ENCODE measurements around the gene MEN1. TPM values are rescaled to one million over a fixed set of nuclear protein-coding genes. Genes with fewer than 3 reads are reported as not detected.

MEN1 gene
- polyA plus RNA-seq (ENCODE audit: insufficient read length in 3 of 3): 10 to 100 TPM; 34.3 to 43.5 (median 41.9) TPM
- long read RNA-seq, donor 1, partial matches to known transcripts: 0 of 4 reads
- long read RNA-seq, donor 1, other reads (novel, unspliced or antisense): 0 of 4 reads
- long read RNA-seq, donor 2, partial matches to known transcripts: 0 of 3 reads
- long read RNA-seq, donor 2, other reads (novel, unspliced or antisense): 0 of 3 reads
- long read RNA-seq, donor 3, partial matches to known transcripts: 0 of 7 reads
- long read RNA-seq, donor 3, other reads (novel, unspliced or antisense): 0 of 7 reads
- long read RNA-seq, donor 4, partial matches to known transcripts: 0 of 6 reads
- long read RNA-seq, donor 4, other reads (novel, unspliced or antisense): 0 of 6 reads
- long read RNA-seq, donor 5: 0 reads
- long read RNA-seq, donor 6, partial matches to known transcripts: 0 of 8 reads
- long read RNA-seq, donor 6, other reads (novel, unspliced or antisense): 0 of 8 reads
- long read RNA-seq, donor 7, partial matches to known transcripts: 0 of 2 reads
- long read RNA-seq, donor 7, other reads (novel, unspliced or antisense): 0 of 2 reads
- long read RNA-seq, donor 8, transcript MEN1-207 (9 exons, 3,150 nt): major isoform, 5 of 7 reads
- long read RNA-seq, donor 8, partial matches to known transcripts: 0 of 7 reads
- long read RNA-seq, donor 8, other reads (novel, unspliced or antisense): 0 of 7 reads
- long read RNA-seq, donor 9, partial matches to known transcripts: 0 of 5 reads
- long read RNA-seq, donor 9, other reads (novel, unspliced or antisense): 0 of 5 reads
- long read RNA-seq, donor 10, partial matches to known transcripts: 0 of 3 reads
- long read RNA-seq, donor 10, other reads (novel, unspliced or antisense): 0 of 3 reads
- long read RNA-seq, donor 11, partial matches to known transcripts: 0 of 4 reads
- long read RNA-seq, donor 11, other reads (novel, unspliced or antisense): 0 of 4 reads
- long read RNA-seq, donor 12: 0 reads
- long read RNA-seq, donor 13: 0 reads
- long read RNA-seq, donor 14, partial matches to known transcripts: 0 of 3 reads
- long read RNA-seq, donor 14, other reads (novel, unspliced or antisense): 0 of 3 reads
- long read RNA-seq, donor 15, partial matches to known transcripts: 0 of 4 reads
- long read RNA-seq, donor 15, other reads (novel, unspliced or antisense): 0 of 4 reads
- long read RNA-seq, donor 16, transcript MEN1-202 (10 exons, 3,148 nt): minor isoform, 5 of 36 reads
- long read RNA-seq, donor 16, transcript MEN1-207 (9 exons, 3,150 nt): major isoform, 14 of 36 reads
- long read RNA-seq, donor 16, partial matches to known transcripts: 0 of 36 reads
- long read RNA-seq, donor 16, other reads (novel, unspliced or antisense): 15 of 36 reads

GRCh38 chr11:64810271-64810890 lies at the start of gene MEN1:
Gene MEN1 (minus strand): TSS chr11:64810551. CDS start chr11:64810109, 442 bp downstream.
- DNase-seq (ENCODE audit: extremely low read depth in 1 of 11, low read depth in 9 of 11, low spot score in 4 of 11): peak; percentile 83 to 96 (median 93)

- DNase-seq (ENCODE audit: extremely low read depth in 1 of 11, low read depth in 9 of 11, low spot score in 4 of 11): no peak
Observed at GRCh38 chr11:64859542-64860414, 49.4 kb upstream of the MEN1 start.

GRCh38 chr11:64858467-64859263 lies 48.3 kb upstream of the MEN1 start:
- DNase-seq (ENCODE audit: extremely low read depth in 1 of 11, low read depth in 9 of 11, low spot score in 4 of 11): no peak

- DNase-seq (ENCODE audit: extremely low read depth in 1 of 11, low read depth in 9 of 11, low spot score in 4 of 11): no peak
Observed at GRCh38 chr11:64857485-64857884, 47.1 kb upstream of the MEN1 start.

- no peak for DNase-seq (ENCODE audit: extremely low read depth in 1 of 11, low read depth in 9 of 11, low spot score in 4 of 11)
Observed at GRCh38 chr11:64856382-64857227, 46.3 kb upstream of the MEN1 start.

GRCh38 chr11:64855596-64856304 lies 45.4 kb upstream of the MEN1 start:
- no peak for DNase-seq (ENCODE audit: extremely low read depth in 1 of 11, low read depth in 9 of 11, low spot score in 4 of 11)

- DNase-seq (ENCODE audit: extremely low read depth in 1 of 11, low read depth in 9 of 11, low spot score in 4 of 11): no peak
Observed at GRCh38 chr11:64854534-64855502, 44.5 kb upstream of the MEN1 start.

- DNase-seq (ENCODE audit: extremely low read depth in 1 of 11, low read depth in 9 of 11, low spot score in 4 of 11): no peak
Observed at GRCh38 chr11:64854157-64854533, 43.8 kb upstream of the MEN1 start.

GRCh38 chr11:64853709-64854108 lies 43.4 kb upstream of the MEN1 start:
- no peak for DNase-seq (ENCODE audit: extremely low read depth in 1 of 11, low read depth in 9 of 11, low spot score in 4 of 11)

- no peak for DNase-seq (ENCODE audit: extremely low read depth in 1 of 11, low read depth in 9 of 11, low spot score in 4 of 11)
Observed at GRCh38 chr11:64852804-64853509, 42.6 kb upstream of the MEN1 start.

- DNase-seq (ENCODE audit: extremely low read depth in 1 of 11, low read depth in 9 of 11, low spot score in 4 of 11): no peak
Observed at GRCh38 chr11:64851831-64852351, 41.5 kb upstream of the MEN1 start.

GRCh38 chr11:64850979-64851567 lies 40.7 kb upstream of the MEN1 start:
- DNase-seq (ENCODE audit: extremely low read depth in 1 of 11, low read depth in 9 of 11, low spot score in 4 of 11): no peak
